Fibroblast of mammary gland (primary cell): ENCODE results near the gene ACVRL1.

Source experiments
- DNase-seq: peaks from one replicate; pipeline ENCODE4 v3.0.0-alpha.2; 2010; ENCODE audit warnings: low read depth
- H3K4me3 ChIP-seq: 2 replicates; pipeline ENCODE4 v1.5.1; 2011; ENCODE audit warnings: low read depth, mild to moderate bottlenecking, low read length, moderate library complexity; ENCODE audit not compliant: control insufficient read depth
- TF ChIP-seq, protein P1 (sequence below): conservative IDR thresholded peaks from 2 replicates; pipeline ENCODE4 v1.5.1; 2011; ENCODE audit warnings: low read depth, low read length, inconsistent platforms; ENCODE audit not compliant: control insufficient read depth, insufficient read depth

Gene ACVRL1

DNA sequence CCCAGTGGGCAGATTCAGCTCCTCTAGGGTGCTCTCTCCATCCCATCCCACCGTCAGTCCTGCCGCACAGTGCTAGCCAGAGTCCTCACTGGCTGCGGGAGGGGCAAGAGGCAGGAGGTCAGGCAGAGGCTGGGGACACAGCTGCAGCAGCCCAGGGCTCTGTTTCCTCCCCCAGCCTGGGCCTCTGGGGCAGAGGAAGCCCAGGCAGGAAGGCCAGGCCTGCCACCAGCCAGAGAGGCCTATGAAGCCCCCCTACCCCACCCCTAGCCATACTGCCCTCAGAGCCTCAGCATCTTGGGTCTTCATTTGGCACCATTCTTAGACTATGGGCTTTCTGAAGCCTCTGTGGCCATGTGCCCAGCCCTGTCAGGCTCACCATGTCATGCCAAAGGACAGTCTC, 3.4 kb downstream of the ACVRL1 start:
- no peak for DNase-seq
- TF ChIP-seq, protein P1, sequence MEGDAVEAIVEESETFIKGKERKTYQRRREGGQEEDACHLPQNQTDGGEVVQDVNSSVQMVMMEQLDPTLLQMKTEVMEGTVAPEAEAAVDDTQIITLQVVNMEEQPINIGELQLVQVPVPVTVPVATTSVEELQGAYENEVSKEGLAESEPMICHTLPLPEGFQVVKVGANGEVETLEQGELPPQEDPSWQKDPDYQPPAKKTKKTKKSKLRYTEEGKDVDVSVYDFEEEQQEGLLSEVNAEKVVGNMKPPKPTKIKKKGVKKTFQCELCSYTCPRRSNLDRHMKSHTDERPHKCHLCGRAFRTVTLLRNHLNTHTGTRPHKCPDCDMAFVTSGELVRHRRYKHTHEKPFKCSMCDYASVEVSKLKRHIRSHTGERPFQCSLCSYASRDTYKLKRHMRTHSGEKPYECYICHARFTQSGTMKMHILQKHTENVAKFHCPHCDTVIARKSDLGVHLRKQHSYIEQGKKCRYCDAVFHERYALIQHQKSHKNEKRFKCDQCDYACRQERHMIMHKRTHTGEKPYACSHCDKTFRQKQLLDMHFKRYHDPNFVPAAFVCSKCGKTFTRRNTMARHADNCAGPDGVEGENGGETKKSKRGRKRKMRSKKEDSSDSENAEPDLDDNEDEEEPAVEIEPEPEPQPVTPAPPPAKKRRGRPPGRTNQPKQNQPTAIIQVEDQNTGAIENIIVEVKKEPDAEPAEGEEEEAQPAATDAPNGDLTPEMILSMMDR = no peak
- H3K4me3 ChIP-seq = no peak overlapping the region

DNA sequence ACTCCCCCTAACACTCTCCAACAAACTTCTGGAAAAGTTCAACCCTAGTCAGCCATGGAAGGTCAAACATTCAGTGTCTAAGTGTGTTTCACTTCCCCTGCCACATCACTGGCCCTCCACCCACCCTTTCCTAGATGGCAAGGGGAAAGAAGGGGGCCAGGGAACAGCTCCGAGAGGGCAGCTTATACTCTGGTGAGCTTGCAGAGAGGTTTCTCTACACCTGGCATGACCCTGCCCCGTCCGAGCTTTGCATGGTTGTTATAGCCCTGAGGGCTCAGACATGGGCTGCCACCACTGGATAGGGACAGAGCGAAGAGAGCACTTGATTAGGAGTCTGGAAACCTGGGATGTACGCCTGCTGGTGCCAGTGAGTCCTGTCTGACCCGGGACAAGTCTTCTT, 4.0 kb downstream of the ACVRL1 start:
- TF ChIP-seq, protein P1 = no peak
- H3K4me3 ChIP-seq = no peak overlapping the region
- no peak for DNase-seq

DNA sequence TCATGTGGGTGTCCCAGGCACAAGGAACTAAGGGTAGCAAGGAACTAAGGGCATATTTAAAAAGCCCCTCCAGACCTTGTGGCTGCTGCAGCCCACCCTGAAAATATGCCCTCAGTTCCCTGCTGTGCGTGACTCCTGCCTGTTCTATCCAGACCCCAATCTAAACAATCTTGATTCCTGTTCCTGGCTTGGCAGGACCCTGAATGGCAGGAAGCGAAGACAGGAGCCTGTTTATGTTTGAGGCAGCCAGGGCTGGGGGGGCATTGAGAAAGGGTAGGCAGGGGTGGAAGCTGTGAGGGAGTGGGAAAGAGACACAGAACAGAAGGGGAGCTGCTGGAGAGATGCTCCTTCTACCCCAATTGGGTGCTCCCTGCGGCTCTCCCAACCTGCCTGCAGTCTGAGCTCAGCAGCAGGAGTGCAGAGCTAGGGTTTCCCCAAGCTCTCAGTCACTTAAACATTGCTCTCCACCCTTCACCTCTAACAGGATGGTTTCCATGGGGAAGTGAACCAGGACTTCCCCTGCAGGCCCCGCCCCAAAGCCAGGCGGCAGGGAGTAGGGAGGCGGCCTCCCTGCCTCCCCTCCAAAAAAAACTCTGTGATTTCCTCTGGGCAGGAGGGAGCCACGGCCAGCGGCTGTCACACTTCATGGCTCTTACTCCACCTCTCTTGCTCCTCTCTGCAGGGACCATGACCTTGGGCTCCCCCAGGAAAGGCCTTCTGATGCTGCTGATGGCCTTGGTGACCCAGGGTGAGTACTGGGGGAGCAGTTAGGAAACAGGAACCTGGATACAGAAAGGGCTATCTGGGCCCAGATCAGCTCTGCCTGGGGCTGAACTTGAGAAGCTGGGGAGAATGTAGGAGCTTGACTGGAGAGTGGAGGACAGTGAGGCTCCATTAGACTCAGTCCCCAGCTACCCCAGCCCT, 4.7 kb downstream of the ACVRL1 start:
- DNase-seq = no peak
- TF ChIP-seq, protein P1 = no peak
- H3K4me3 ChIP-seq = no peak overlapping the region

DNA sequence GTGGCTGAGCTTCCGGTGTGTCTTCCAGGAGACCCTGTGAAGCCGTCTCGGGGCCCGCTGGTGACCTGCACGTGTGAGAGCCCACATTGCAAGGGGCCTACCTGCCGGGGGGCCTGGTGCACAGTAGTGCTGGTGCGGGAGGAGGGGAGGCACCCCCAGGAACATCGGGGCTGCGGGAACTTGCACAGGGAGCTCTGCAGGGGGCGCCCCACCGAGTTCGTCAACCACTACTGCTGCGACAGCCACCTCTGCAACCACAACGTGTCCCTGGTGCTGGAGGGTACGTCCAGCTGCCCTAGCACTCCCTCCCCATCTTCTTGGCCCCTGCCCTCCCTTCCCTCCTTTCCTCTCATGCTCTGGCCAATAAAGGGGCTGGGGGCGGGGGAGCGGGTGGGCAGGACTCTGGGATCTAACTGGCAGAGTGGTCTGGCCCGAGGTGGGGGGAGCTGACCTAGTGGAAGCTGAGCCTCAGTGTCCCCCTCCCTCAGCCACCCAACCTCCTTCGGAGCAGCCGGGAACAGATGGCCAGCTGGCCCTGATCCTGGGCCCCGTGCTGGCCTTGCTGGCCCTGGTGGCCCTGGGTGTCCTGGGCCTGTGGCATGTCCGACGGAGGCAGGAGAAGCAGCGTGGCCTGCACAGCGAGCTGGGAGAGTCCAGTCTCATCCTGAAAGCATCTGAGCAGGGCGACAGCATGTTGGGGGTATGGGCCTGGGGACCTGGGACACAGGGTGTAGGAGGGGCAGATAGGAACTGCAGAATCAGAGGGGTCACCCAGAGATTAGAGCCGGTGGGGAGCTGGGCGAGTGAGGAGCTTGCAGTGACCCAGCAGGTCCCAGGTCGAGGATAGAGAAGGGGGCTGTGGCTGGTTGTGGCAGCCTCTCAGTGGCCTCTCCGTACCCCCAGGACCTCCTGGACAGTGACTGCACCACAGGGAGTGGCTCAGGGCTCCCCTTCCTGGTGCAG, 6.0 kb downstream of the ACVRL1 start:
- TF ChIP-seq, protein P1 = no peak
- DNase-seq = no peak
- no peak overlapping the region for H3K4me3 ChIP-seq

DNA sequence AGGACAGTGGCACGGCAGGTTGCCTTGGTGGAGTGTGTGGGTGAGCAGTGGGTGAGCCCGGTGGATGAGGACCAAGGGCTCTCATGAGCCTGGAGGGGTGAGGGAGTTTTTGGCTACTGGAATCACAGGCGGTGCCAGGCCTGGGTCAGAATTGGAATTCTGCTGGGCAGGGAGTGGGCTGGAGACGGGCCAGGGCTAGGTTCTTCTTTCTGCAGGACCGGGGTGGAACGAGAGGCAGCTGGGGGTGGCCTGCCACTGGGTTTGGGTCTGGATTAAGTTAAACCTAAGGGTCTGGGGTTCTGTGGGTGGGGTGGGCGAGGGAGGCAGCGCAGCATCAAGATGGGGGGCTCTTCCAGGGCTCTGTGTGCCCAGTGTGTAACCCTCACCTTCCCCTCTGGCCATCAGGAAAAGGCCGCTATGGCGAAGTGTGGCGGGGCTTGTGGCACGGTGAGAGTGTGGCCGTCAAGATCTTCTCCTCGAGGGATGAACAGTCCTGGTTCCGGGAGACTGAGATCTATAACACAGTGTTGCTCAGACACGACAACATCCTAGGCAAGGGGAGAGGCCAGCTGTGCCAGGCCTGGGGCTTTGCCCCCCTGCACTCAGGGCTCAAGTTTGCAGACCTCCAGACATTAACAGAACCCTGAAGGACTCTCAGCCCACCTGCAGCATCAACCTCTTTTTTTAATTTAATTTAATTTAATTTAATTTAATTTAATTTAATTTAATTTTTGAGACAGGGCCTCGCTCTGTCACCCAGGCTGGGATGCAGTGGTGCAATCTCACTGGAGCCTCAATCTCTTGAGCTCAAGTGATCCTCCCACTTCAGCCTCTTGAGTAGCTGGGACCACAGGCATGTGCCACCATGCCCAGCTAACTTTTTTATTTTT, 7.0 kb downstream of the ACVRL1 start:
- H3K4me3 ChIP-seq = no peak overlapping the region
- no peak for DNase-seq
- TF ChIP-seq, protein P1 = no peak

DNA sequence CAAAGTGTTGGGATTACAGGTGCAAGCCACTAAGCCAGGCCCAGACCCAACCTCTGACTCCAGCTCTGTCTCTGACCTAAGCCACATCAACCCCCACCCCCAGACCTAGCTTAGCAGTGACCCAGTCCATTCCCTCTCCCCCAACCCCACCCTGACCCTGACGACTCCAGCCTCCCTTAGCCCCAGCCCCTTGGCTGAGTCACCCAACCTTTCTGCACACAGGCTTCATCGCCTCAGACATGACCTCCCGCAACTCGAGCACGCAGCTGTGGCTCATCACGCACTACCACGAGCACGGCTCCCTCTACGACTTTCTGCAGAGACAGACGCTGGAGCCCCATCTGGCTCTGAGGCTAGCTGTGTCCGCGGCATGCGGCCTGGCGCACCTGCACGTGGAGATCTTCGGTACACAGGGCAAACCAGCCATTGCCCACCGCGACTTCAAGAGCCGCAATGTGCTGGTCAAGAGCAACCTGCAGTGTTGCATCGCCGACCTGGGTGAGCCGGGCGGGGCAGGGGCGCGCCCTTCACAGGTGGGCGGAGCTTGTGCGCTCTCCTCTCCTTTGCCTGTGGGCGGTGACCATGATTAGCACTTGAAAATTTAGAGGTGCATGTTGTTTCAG, 7.8 kb downstream of the ACVRL1 start:
- TF ChIP-seq, protein P1 = no peak
- no peak for DNase-seq
- H3K4me3 ChIP-seq = no peak overlapping the region
